ENCODE measurements around the gene ZNF467.

ZNF467 gene

DNA sequence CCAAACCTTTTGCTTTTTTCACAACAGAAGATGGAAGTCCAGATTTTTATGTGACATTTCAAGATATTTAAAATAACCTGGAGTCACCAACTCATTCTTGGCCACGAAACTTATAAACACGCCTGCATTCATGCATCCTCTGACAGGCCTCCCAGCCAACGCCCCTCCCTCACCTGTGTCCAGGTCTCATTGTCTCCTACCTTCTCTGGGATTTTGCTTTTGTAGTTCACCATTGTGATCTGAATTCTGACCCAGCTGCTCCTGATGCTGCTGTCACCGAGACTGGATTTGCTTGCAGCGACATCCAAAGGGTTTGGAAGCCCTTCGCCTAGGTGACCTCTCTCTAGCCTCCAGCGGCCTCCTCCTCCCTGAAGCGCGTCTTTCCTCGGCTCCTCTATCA, 10.8 kb downstream of the ZNF467 start:
- Histone ChIP-seq H3K27ac (replicated peaks) (no peak overlapping the region), H3K4me3 (replicated peaks; ENCODE audit: insufficient read depth, low read length) (no peak overlapping the region), H3K27me3 (ENCODE audit: insufficient read depth, poor library complexity, severe bottlenecking) (no peaks in the 10 kb centered on the region)
- no peak for TF ChIP-seq POLR2AphosphoS5 (IDR thresholded peaks at IDR 0.05; ENCODE audit: low read depth)
- TF ChIP-seq, protein P1, sequence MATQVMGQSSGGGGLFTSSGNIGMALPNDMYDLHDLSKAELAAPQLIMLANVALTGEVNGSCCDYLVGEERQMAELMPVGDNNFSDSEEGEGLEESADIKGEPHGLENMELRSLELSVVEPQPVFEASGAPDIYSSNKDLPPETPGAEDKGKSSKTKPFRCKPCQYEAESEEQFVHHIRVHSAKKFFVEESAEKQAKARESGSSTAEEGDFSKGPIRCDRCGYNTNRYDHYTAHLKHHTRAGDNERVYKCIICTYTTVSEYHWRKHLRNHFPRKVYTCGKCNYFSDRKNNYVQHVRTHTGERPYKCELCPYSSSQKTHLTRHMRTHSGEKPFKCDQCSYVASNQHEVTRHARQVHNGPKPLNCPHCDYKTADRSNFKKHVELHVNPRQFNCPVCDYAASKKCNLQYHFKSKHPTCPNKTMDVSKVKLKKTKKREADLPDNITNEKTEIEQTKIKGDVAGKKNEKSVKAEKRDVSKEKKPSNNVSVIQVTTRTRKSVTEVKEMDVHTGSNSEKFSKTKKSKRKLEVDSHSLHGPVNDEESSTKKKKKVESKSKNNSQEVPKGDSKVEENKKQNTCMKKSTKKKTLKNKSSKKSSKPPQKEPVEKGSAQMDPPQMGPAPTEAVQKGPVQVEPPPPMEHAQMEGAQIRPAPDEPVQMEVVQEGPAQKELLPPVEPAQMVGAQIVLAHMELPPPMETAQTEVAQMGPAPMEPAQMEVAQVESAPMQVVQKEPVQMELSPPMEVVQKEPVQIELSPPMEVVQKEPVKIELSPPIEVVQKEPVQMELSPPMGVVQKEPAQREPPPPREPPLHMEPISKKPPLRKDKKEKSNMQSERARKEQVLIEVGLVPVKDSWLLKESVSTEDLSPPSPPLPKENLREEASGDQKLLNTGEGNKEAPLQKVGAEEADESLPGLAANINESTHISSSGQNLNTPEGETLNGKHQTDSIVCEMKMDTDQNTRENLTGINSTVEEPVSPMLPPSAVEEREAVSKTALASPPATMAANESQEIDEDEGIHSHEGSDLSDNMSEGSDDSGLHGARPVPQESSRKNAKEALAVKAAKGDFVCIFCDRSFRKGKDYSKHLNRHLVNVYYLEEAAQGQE (IDR thresholded peaks at IDR 0.05; ENCODE audit: insufficient replicate concordance, low read depth), result no peak
- TF ChIP-seq, protein P2, sequence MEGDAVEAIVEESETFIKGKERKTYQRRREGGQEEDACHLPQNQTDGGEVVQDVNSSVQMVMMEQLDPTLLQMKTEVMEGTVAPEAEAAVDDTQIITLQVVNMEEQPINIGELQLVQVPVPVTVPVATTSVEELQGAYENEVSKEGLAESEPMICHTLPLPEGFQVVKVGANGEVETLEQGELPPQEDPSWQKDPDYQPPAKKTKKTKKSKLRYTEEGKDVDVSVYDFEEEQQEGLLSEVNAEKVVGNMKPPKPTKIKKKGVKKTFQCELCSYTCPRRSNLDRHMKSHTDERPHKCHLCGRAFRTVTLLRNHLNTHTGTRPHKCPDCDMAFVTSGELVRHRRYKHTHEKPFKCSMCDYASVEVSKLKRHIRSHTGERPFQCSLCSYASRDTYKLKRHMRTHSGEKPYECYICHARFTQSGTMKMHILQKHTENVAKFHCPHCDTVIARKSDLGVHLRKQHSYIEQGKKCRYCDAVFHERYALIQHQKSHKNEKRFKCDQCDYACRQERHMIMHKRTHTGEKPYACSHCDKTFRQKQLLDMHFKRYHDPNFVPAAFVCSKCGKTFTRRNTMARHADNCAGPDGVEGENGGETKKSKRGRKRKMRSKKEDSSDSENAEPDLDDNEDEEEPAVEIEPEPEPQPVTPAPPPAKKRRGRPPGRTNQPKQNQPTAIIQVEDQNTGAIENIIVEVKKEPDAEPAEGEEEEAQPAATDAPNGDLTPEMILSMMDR (IDR thresholded peaks at IDR 0.05; ENCODE audit: insufficient read depth, low read length), result no peak
- TF ChIP-seq GABPA (IDR thresholded peaks at IDR 0.05; ENCODE audit: low read depth), result no peak
- no peak for TF ChIP-seq SPI1 (IDR thresholded peaks at IDR 0.05; ENCODE audit: borderline replicate concordance, low read depth)
- DNase-seq (ENCODE audit: low read depth in 1 of 2, low spot score in 1 of 2), result no peak

DNA sequence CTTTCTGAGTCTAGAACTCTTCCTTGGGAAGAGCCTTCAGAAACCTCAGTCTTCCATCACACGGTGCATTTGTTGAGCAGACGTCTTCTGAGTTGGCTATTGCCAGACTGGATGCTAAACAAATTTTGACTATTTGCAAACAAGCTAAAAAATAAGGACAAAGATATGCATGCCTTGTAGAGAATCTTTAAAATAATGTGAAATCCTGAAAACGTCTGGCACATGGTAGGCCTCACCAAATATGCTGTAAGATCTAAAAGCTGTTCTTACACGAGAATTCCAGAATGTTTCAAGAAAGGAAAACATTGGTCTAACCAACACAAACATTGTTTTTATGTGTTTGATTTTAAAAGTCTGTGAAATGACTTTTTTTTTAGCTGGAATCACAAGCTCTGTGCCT, 11.3 kb downstream of the ZNF467 start:
- DNase-seq (ENCODE audit: low read depth in 1 of 2, low spot score in 1 of 2), result no peak
- Histone ChIP-seq H3K27ac (replicated peaks) (no peak overlapping the region), H3K27me3 (ENCODE audit: insufficient read depth, poor library complexity, severe bottlenecking) (no peaks in the 10 kb centered on the region), H3K4me3 (replicated peaks; ENCODE audit: insufficient read depth, low read length) (no peak overlapping the region)
- TF ChIP-seq POLR2AphosphoS5 (IDR thresholded peaks at IDR 0.05; ENCODE audit: low read depth) (no peak), SPI1 (IDR thresholded peaks at IDR 0.05; ENCODE audit: borderline replicate concordance, low read depth) (no peak), GABPA (IDR thresholded peaks at IDR 0.05; ENCODE audit: low read depth) (no peak)
- TF ChIP-seq, protein P2 (IDR thresholded peaks at IDR 0.05; ENCODE audit: insufficient read depth, low read length), result no peak
- TF ChIP-seq, protein P1 (IDR thresholded peaks at IDR 0.05; ENCODE audit: insufficient replicate concordance, low read depth), result no peak

DNA sequence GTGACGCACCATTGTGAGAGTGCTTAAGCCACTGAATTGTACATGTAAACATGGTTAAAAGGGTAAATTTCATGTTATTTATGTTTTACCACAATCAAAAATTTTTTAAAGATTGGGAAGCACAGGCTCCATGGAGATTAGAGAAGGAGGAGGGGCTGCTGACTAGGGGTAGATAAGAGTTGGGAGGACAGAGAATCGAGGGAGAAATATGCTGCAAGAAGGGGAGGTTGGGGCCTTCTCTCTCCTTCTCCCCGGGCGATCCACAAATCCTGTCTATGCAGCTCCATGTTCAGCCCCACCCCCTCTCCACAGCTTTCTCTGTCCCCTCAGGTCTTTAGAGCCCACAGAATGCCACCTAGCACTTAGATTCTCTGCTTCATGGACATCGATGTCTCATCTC, 12.1 kb downstream of the ZNF467 start:
- no peak for TF ChIP-seq GABPA (IDR thresholded peaks at IDR 0.05; ENCODE audit: low read depth)
- TF ChIP-seq, protein P2 (IDR thresholded peaks at IDR 0.05; ENCODE audit: insufficient read depth, low read length), result no peak
- TF ChIP-seq, protein P1 (IDR thresholded peaks at IDR 0.05; ENCODE audit: insufficient replicate concordance, low read depth), result no peak
- no peak for TF ChIP-seq SPI1 (IDR thresholded peaks at IDR 0.05; ENCODE audit: borderline replicate concordance, low read depth)
- no peak for TF ChIP-seq POLR2AphosphoS5 (IDR thresholded peaks at IDR 0.05; ENCODE audit: low read depth)
- no peak for DNase-seq (ENCODE audit: low read depth in 1 of 2, low spot score in 1 of 2)
- Histone ChIP-seq H3K27me3 (ENCODE audit: insufficient read depth, poor library complexity, severe bottlenecking) (no peaks in the 10 kb centered on the region), H3K4me3 (replicated peaks; ENCODE audit: insufficient read depth, low read length) (no peak overlapping the region), H3K27ac (replicated peaks) (no peak overlapping the region)
